ENCODE measurements around the gene ENTPD2.

DNA sequence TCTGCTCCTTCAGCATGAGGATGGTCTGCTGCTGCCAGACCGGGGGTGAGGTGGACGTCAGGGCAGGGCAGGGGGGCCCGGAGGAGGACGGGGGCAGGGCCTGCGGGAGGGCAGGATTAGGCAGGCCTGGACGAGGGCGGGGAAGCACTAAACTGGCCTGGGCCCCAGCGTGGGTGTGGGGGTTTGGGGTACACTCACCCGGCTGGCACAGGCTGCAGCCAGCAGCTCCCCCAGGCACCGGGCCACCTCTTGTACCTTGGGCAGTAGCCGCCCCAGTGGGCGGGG lies 11.0 kb upstream of the ENTPD2 start:
- TF ChIP-seq, protein P1, sequence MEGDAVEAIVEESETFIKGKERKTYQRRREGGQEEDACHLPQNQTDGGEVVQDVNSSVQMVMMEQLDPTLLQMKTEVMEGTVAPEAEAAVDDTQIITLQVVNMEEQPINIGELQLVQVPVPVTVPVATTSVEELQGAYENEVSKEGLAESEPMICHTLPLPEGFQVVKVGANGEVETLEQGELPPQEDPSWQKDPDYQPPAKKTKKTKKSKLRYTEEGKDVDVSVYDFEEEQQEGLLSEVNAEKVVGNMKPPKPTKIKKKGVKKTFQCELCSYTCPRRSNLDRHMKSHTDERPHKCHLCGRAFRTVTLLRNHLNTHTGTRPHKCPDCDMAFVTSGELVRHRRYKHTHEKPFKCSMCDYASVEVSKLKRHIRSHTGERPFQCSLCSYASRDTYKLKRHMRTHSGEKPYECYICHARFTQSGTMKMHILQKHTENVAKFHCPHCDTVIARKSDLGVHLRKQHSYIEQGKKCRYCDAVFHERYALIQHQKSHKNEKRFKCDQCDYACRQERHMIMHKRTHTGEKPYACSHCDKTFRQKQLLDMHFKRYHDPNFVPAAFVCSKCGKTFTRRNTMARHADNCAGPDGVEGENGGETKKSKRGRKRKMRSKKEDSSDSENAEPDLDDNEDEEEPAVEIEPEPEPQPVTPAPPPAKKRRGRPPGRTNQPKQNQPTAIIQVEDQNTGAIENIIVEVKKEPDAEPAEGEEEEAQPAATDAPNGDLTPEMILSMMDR (IDR thresholded peaks at IDR 0.05; ENCODE audit: insufficient read depth, low read length, poor library complexity, severe bottlenecking) = no peak
- TF ChIP-seq EZH2phosphoT487 (conservative IDR thresholded peaks at IDR 0.05; ENCODE audit: low read length) = no peak
